Urinary bladder (tissue), 4 donors: Measurements from ENCODE around the gene RUNX2. TPM values are rescaled to one million over a fixed set of nuclear protein-coding genes. Genes with fewer than 3 reads are reported as not detected.

Experiments
- DNase-seq: peaks from one replicate; pipeline ENCODE4 v3.0.0-alpha.2; 2015; ENCODE audit errors: extremely low spot score
- H3K27ac ChIP-seq: one replicate; pipeline ENCODE4 v1.5.1; 2013; ENCODE audit warnings: low read depth, mild to moderate bottlenecking, moderate library complexity
- H3K36me3 ChIP-seq: one replicate; pipeline ENCODE4 v1.6.1; 2013; ENCODE audit warnings: mild to moderate bottlenecking, moderate library complexity; ENCODE audit not compliant: insufficient read depth
- H3K4me1 ChIP-seq: one replicate; pipeline ENCODE4 v1.6.1; 2013; ENCODE audit warnings: mild to moderate bottlenecking, moderate library complexity; ENCODE audit not compliant: insufficient read depth
- H3K4me3 ChIP-seq: one replicate; pipeline ENCODE4 v1.5.1; 2013; ENCODE audit warnings: low read depth, low read length
- WGBS: extraction: QIAGEN DNeasy Blood & Tissue Kit; methylation state at CpG from one replicate; pipeline ENCODE4 v1.1.7; 2013; 5-methylcytosine and 5-hydroxymethylcytosine counted together
- polyA plus RNA-seq: library from polyadenylated mRNA; stranded (reverse); fragments of 200-250 nt; gene quantifications from one replicate; pipeline ENCODE4 v1.2.3, GENCODE V29; 2013
- total RNA-seq: library from RNA; depleted of rRNA; stranded (reverse); fragments of >200 nt; gene quantifications from one replicate; pipeline ENCODE4 v1.2.3, GENCODE V29; 2014
- donor health status: healthy with polysubstance abuse.
- donor health status: healthy.

RUNX2 gene
- total and polyA plus RNA-seq, 2 donors: 2.4 to 2.6 TPM

DNA sequence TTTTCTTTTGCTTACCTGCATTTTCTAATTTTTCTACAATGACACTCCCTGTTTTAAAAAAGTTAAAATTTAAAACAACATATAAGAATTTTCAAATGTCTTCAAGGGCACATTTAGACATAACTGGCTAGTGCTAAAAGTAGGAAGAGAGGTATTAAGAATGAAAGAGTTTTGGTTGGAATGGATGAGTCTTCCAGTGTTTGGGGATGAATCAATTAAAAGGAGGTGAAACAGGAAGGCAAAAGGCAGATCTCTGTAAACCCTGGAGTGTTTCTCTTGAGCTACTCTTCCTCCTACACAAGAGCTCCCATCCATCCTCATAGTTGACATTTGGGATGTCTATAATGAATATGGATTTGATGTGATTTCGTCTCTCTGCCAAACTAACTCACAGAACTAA, 288.1 kb downstream of the RUNX2 start:
- WGBS: 97% methylated on average over 1 of the region's 1 CpG
- H3K4me1 ChIP-seq: no peaks in the 10 kb centered on the region
- no peak for DNase-seq
- no peaks in the 10 kb centered on the region for H3K36me3 ChIP-seq
- no peak overlapping the region for H3K27ac ChIP-seq
- no peak overlapping the region for H3K4me3 ChIP-seq

DNA sequence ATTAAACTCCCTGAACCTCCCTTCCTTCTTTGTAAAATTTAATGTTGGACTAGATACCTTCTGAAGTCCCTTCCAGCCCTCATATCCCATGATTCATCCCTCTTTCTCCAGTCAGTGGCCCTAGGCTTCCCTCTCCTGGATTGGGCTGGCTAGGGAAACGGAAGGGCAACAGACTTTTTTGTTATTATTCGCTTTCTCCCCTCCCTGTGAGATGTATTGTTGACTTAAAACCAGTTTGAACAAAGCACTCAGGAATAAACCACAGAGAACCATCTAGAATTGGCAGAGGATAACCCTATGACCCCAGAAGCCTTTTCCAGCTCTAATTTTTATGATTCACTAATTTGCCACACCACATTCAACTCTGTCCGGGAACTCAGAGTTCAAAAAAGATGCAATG, 289.3 kb downstream of the RUNX2 start:
- no peak for DNase-seq
- Histone ChIP-seq H3K4me1 (no peaks in the 10 kb centered on the region), H3K36me3 (no peaks in the 10 kb centered on the region), H3K27ac (no peak overlapping the region), H3K4me3 (no peak overlapping the region)
- 89% methylated on average over 3 of the region's 3 CpGs for WGBS

DNA sequence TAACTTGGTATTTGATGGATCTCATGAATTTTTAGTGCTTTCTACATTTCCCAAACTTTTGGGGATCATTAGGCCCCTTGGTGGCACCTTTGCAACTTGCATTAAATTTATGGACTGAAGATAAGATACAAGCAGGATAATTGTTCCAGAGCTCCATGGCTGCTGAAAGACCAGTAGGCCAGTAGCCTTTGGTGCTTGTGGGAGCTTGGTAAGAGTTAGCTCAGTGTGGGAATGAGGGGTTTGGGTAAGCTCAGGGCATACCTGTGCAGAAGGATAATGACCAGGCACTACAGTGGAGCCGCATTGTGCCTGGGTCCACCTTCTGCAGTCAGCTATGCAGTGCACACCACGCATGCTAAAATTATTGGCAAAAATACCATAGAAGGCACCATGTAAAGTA, 290.1 kb downstream of the RUNX2 start:
- no peaks in the 10 kb centered on the region for H3K36me3 ChIP-seq
- DNase-seq: no peak
- no peaks in the 10 kb centered on the region for H3K4me1 ChIP-seq
- 98% methylated on average over 2 of the region's 2 CpGs for WGBS
- H3K4me3 ChIP-seq: no peak overlapping the region
- H3K27ac ChIP-seq: no peak overlapping the region

DNA sequence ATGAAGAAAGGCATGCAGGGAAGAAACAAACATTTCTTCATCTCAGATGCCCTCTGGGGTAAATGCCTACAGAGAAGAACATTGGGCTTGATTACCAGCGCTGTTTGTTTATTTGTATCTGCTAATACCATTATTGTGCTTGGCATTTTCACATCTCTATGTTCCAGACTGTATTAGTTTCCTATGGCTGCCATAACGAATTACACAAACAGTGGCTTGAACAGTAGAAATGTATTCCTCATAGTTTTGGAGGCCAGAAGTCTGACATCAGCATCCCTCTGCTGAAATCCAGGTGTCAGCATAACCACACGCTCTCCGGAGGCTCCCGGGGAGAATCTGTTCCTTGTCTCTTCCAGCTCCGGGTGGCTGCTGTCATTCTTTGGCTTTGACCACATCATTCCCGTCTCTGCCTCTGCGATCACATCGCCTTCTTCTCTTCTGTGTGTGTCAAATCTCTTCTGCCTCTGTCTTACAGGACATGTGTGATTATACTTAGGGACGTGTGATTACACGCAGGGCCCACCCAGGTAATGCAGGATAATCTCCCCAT, 291.2 kb downstream of the RUNX2 start:
- WGBS: 91% methylated on average over 11 of the region's 11 CpGs
- H3K4me1 ChIP-seq: no peaks in the 10 kb centered on the region
- no peak overlapping the region for H3K4me3 ChIP-seq
- DNase-seq: no peak
- no peak overlapping the region for H3K27ac ChIP-seq
- no peaks in the 10 kb centered on the region for H3K36me3 ChIP-seq

DNA sequence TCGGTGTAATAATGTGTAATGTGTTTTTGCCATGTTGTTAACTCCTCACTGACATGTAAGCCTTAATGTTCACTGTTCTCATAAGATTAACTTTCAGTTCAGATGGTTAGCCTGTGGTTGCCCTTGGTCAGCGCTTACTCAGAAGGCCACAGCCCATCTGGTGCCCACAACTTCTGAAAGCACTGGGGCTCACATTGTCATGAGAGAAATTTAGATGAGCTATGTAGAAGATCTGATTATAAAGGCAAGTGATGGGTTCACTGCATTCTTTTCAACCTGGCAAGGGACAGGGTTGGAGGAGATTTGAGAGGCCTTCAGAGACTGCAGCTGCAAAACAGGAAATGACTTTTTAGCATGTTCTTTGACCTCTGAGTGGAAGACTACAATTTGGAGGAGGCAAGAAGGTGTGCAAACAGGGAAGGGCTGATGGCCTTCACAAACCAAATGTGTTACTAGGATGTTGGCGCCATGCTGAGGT, 291.9 kb downstream of the RUNX2 start:
- H3K4me1 ChIP-seq: no peaks in the 10 kb centered on the region
- no peak for DNase-seq
- no peaks in the 10 kb centered on the region for H3K36me3 ChIP-seq
- no peak overlapping the region for H3K4me3 ChIP-seq
- H3K27ac ChIP-seq: no peak overlapping the region
- WGBS: 91% methylated on average over 3 of the region's 3 CpGs

DNA sequence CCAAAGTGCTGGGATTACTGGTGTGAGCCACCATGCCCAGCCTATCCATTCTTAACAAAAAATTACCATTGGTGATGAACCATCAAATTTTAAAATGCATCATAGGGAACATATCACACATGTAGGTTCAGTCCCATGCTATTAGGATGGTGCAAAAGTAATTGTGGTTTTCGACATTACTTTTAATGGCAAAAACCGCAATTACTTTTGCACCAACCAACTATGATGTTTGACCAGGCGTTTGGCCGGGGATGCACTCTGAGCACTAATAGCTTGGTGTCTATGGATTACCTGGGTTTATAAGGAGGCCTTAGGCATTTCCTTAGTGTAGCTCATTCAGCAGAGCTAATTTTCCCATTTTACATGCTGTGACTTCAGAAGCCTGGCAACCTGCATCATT, 296.1 kb downstream of the RUNX2 start:
- no peak for DNase-seq
- Histone ChIP-seq H3K36me3 (no peaks in the 10 kb centered on the region), H3K4me3 (no peak overlapping the region), H3K4me1 (no peaks in the 10 kb centered on the region), H3K27ac (no peak overlapping the region)
- WGBS: 99% methylated on average over 4 of the region's 4 CpGs

DNA sequence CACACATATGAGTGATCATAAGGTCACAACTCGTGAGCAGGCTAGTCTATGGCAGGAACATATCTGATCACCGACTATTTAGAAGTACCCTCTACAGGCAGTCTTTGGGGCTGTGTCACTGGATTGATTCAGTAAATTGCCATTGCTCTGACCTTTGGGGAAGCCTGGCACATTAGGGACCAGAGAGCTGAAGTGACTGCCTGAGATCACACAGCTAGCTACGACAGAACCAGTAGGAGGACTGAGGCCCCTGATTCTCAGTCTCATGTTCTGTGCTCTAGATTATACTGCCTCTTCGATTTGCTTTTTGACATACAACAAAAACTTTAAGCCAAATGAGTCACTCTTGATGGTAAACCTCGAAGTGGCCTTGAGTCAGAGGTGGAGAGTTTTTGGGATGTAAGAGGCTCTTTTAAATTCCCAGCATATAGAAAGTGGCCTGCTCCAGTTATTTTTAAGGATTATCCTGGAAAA, 297.1 kb downstream of the RUNX2 start:
- Histone ChIP-seq H3K4me3 (no peak overlapping the region), H3K36me3 (no peaks in the 10 kb centered on the region), H3K4me1 (no peaks in the 10 kb centered on the region), H3K27ac (no peak overlapping the region)
- DNase-seq: no peak
- whole genome bisulfite sequencing: 84% methylated on average over 5 of the region's 5 CpGs

DNA sequence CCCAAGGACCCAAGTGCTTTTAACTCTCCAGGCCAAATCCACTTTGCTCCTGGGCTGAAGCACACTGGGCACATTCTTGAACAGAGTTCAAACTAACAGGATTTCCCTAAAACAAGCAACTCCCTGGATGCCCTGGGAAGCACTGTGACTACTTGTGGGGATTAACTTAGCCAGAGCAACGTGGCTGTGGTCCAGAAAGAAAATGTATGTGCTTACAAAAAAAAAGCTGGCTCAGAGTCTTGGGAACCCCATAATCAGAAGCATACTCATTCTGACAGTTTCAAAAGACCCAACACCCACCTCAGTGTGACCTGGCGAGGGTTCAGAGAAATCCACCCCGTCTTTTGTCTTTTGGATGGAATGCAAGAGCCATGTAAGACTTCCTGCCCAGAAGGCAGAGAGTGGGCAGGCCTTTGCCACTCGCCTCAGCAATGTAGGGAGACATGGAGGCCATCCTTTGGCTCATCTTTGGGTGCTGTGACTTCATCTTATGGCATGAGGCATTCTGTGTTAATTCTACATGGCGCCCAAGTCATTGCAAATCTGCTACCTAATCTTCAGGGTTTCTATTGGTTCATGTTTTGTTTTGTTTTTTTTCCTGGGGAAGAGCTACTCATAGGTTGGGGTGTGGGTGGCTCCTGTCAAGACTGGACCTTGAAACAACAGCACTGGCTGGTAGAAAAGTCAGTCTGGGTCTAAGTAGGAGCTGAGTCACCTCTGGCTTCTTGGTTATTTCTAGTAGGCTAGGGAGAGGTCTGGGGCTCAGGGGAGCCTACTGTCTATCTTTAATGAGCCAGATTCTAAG, 298.2 kb downstream of the RUNX2 start:
- Histone ChIP-seq H3K4me3 (no peak overlapping the region), H3K4me1 (peaks cover 2% of the 10 kb centered on the region), H3K27ac (no peak overlapping the region), H3K36me3 (no peaks in the 10 kb centered on the region)
- no peak for DNase-seq
- 68% methylated on average over 5 of the region's 5 CpGs for WGBS

DNA sequence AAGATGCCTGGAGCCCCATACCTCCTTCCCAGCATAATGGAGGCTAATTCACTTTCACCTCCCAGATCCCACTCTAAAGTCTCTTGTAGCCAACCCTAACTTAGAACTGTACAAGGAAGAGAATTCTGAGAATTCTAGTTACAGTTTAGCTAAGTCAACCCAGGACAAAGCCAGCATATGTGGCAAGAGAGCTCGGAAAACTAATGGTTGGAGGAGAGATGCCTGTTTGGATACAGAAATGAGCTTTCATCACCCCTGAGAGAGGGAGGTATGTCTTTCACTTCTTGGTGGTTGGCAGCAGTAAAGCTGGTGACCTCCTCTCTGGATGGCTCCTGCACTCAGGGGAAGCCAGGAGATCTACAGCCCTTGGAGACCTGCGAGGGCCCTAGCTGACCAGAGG, 302.2 kb downstream of the RUNX2 start:
- Histone ChIP-seq H3K4me3 (no peak overlapping the region), H3K27ac (no peak overlapping the region), H3K4me1 (peaks cover 3% of the 10 kb centered on the region), H3K36me3 (no peaks in the 10 kb centered on the region)
- DNase-seq: no peak
- WGBS: 72% methylated on average over 2 of the region's 2 CpGs

DNA sequence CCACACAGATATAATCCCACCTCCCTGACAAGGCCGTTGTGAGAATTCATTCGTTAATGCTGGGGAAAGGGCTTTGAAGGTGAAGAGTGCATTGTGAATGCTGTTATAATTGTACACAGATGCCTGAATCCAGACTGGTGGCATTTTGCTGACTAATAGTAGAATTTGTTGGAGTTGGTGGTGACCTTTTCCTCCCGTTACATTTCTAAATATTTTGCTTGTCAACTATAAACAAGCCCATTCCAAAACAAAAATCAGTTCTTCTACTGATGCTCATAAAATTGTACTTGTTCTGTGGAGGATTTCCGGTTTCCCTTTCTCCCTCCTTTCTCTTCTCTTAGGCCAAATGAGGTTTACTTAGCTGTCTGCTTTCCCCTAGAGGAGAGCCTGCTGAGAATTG, 302.7 kb downstream of the RUNX2 start:
- Histone ChIP-seq H3K36me3 (no peaks in the 10 kb centered on the region), H3K4me1 (peaks cover 3% of the 10 kb centered on the region), H3K27ac (no peak overlapping the region), H3K4me3 (no peak overlapping the region)
- no peak for DNase-seq
- WGBS: 64% methylated on average over 4 of the region's 4 CpGs

DNA sequence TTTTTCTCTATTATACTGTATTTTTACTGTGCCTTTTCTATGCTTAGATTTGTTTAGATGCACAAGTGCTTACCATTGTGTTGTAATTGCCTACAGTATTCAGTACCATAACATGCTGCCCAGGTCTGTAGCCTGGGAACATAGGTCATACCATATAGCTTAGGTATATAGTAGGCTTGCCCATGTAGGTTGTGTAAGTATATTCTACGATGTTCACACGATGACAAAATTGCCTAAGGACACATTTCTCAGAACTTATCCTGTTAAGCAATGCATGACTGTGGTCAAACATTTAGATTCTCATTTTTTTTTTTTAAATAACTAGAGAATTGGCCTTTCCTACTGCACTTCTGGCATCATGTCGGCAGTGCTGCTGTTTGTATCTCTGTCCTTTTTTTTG, 303.3 kb downstream of the RUNX2 start:
- peaks cover 3% of the 10 kb centered on the region for H3K4me1 ChIP-seq
- DNase-seq: no peak
- H3K27ac ChIP-seq: no peak overlapping the region
- H3K4me3 ChIP-seq: no peak overlapping the region
- no peaks in the 10 kb centered on the region for H3K36me3 ChIP-seq
- WGBS: 85% methylated on average over 3 of the region's 3 CpGs

DNA sequence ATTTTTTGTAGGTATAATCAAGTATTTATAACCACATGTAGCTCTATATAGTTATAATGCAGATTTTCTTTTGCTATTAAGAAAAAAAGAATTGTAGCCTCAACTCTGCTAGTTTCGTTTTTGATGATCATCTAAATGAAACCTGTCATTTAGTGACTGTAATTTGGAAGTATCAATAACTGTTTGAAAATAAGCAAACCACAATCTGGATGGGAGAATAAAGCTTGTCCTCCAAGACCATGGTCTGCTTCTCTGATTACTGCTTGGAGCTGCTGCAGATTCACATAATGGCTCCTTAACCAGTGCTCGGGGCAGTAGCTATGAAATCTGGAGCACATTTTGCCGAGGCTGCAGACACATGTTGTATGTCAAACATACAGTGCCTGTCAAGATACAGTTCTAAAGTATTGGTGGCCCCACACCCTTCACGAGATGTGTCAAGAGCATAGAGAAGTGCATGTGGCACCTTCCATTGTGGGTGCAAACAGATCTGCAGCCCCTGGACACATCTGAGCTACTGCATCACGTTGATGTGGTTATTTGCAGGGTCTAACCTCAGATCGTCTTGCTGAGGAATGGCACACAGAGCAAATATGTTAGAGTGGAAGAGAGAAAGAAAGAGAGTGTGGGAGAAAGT, 305.3 kb downstream of the RUNX2 start:
- no peak overlapping the region for H3K4me3 ChIP-seq
- H3K27ac ChIP-seq: no peak overlapping the region
- no peak for DNase-seq
- H3K36me3 ChIP-seq: no peaks in the 10 kb centered on the region
- 86% methylated on average over 6 of the region's 6 CpGs for WGBS
- peaks cover 3% of the 10 kb centered on the region for H3K4me1 ChIP-seq

DNA sequence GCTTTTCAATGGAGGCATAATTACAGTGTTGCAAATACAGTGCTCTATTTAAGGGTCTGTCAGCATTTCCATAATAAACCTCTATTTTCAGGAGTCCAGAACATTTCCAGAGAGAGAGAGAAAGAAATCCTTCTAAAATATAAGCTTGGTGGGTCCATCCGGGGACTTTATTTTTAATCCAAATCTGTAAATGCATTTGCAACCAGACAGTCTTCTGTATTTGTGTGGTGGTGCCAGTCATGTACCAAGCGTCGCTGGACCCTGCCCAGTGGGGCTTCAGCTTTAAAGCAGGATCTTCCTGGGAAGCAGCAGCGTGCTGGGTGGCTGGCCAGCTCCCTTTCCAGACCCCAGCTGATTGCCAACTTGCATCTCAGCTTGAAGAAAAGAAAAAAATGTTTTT, 306.1 kb downstream of the RUNX2 start:
- Histone ChIP-seq H3K4me1 (peaks cover 3% of the 10 kb centered on the region), H3K36me3 (no peaks in the 10 kb centered on the region), H3K4me3 (no peak overlapping the region), H3K27ac (no peak overlapping the region)
- DNase-seq: no peak
- WGBS: 80% methylated on average over 4 of the region's 4 CpGs

DNA sequence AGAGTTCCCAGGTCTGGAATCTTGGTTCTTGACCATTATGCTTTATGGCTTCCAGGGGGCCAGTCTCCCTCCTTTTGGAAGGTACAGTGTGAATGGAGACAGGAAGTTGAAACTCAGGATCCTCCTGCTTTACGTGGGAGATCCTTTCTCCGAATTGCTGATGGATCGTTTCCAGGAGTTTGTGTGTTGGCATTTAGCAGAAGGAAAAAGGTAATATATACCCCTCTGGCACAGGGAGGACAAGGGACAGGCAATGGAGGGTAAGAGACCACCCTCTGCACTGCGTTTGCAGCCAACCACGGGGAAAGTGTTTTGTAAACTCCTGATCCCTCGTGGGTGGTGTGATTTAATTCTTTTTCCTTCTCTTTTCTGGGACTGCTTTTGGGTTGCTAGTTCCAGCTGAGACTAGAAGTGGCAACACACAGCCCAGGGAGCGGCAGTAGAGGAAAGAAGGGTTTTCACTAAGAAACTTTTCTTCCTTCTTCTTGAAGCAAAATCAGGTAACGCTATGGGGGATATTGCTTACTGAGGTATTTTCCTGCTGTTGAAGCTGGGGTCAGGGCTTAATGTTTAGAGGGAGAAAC, 307.2 kb downstream of the RUNX2 start:
- Histone ChIP-seq H3K4me3 (no peak overlapping the region), H3K4me1 (peaks cover 3% of the 10 kb centered on the region), H3K27ac (no peak overlapping the region), H3K36me3 (no peaks in the 10 kb centered on the region)
- DNase-seq: no peak
- WGBS: 60% methylated on average over 8 of the region's 8 CpGs
